Skeletal muscle cell (primary cell): ENCODE results near the gene GDF11.
A peak's percentile ranks its signal among the peaks of the same experiment; 100 is the strongest.

Experiments
- DNase-seq: peaks from one replicate; pipeline ENCODE4 v3.0.0-alpha.2; 2010; ENCODE audit warnings: low read depth
- H3K4me3 ChIP-seq: 2 replicates; pipeline ENCODE4 v1.5.1; 2011; ENCODE audit warnings: low read depth, mild to moderate bottlenecking, control low read depth, low read length, moderate library complexity

The GDF11 gene

DNA sequence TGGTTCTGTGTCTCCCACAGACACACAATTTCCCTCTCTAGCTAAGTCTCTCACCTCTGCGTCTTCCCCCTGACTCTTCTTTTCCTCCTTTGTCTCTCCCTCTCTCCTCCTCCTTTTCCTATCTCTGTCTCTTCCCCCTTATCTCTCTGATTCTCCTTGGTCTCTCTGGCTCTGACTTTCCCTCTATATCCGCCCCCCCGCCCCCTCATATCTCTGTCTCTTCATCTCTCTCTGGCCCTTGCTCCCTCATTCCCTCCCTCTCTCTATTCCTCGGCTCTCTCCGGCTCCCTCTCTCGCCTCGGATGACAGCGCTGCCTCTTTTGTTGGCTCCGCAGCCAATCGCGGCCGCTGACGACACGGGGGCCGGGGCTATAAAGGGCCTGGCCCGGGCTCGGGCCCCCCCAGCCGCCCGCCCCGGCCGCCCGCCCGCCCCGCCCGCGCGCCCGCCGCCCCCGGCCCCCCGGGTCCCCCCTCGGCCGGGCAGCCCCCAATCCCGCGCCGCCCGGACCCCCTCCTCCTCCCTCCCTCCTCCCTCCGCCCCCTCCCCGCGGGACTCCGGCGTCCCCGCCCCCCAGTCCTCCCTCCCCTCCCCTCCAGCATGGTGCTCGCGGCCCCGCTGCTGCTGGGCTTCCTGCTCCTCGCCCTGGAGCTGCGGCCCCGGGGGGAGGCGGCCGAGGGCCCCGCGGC is at the start of gene GDF11:
Gene GDF11, plus strand, starts transcription at position 404 of the 687 bp plus-strand sequence. Its CDS starts 195 bp downstream, at position 599.
- no peak for DNase-seq
- peak within 1 kb of the TSS; percentile 73 for H3K4me3 ChIP-seq

GRCh38 chr12:55693323-55694187 is 49.4 kb upstream of the GDF11 start:
- no peak overlapping the region for H3K4me3 ChIP-seq
- DNase-seq, result no peak

- no peak overlapping the region for H3K4me3 ChIP-seq
- DNase-seq, result no peak
Measured at GRCh38 chr12:55694188-55694515, 48.8 kb upstream of the GDF11 start.

- no peak overlapping the region for H3K4me3 ChIP-seq
- DNase-seq, result no peak
Measured at GRCh38 chr12:55694651-55695050, 48.3 kb upstream of the GDF11 start.

DNA sequence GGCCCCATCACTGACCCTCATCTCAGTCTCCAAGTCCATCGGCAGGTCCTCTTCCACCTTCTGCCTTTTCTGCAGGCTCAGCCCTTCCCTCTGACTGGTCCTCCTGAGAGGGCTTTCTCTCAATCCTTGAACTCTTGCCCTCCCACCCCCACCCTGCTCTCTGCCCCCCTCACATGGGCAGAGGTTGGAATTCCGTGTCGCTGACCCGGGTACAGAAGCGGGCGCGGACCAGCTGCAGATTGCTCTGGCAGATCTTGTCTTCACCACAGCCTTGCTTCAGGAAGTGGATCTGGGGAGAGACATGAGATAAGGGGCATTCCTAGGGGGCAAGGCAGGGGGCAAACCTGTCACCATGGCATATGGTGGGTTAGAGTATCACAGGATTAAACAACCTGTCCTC is 47.6 kb upstream of the GDF11 start:
- H3K4me3 ChIP-seq, result no peak overlapping the region
- DNase-seq, result no peak

GRCh38 chr12:55696141-55696540 is 46.8 kb upstream of the GDF11 start:
- no peak overlapping the region for H3K4me3 ChIP-seq
- DNase-seq, result no peak

- DNase-seq, result no peak
- H3K4me3 ChIP-seq, result no peak overlapping the region
Measured at GRCh38 chr12:55696796-55697462, 46.0 kb upstream of the GDF11 start.

DNA sequence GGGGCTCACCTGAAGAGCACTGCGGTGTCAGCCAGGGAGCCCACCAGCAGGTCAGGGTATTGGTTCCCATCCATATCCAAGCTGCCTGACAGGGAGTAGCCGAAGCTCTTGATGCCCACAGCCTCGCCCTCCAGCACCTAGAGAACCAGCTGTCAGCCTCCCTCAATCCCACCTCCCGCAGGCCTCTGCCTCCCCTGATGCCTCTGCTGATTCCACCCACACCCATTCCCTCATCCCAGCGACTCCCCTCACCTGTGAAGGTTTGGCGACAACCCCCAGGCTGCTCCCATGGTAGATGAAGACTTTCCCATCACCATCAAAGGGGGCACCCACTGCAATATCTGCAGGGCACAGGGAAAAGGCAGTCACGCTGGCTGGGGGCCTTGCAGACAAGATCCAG is 45.2 kb upstream of the GDF11 start:
- no peak for DNase-seq
- no peak overlapping the region for H3K4me3 ChIP-seq

DNA sequence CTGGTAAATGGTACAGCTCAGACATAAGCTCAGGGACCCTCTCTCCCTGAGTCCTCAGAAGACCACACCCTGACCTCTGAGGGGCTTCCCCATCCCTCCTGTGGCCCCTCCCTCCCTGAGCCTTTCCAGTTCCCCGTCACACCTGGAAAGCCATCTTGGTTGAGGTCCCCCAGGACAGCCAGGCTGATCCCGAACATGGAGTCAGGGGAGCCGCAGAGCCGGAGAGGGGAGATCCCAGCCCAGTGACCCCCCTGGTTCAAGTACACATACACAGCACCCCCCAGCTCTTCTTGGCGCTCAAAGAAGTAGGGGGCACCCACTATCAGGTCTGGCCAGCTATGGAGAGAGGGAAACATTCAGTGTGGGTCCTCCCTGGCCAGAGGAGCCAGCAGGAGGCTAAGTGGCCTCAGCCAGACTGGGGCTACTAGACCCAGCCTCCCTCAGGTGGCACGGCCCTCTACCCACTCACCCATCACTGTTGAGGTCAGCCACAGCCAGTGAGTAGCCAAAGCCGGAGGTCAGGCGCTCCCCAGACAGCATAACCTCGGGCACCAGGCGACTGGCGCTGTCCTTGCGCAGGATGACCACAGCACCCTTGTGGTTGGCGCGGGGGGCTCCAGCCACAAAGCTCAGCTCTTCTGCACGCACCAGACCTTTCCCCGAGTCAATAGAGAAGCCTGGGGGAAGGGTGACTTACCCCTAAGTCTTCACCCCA is 44.5 kb upstream of the GDF11 start:
- H3K4me3 ChIP-seq, result no peak overlapping the region
- DNase-seq, result no peak

DNA sequence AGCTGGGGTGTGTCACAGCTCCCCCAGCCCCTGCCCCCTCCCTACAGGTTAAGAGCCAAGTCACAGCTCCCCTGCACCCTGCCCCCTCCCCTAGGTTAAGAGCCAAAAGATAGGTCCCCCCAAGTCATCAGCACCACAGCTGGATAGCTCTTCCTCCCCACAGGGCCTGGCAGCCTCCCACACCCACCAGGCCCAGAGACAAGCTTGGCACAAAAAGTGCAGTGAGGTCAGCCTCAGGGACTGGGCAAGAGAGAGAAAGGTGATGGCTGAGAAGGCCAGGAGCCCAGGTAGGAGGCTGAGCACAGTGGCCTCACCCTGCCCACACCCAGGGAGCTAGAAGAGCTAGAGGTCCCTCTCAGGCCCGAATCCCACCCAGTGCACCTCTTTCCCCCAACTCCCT is 44.0 kb upstream of the GDF11 start:
- H3K4me3 ChIP-seq, result no peak overlapping the region
- no peak for DNase-seq

GRCh38 chr12:55699471-55700055 is 43.4 kb upstream of the GDF11 start:
- no peak overlapping the region for H3K4me3 ChIP-seq
- DNase-seq, result no peak

GRCh38 chr12:55700255-55701018 is 42.5 kb upstream of the GDF11 start:
- DNase-seq, result no peak
- H3K4me3 ChIP-seq, result no peak overlapping the region

GRCh38 chr12:55702861-55703260 is 40.1 kb upstream of the GDF11 start:
- no peak for DNase-seq
- no peak overlapping the region for H3K4me3 ChIP-seq

GRCh38 chr12:55703288-55703687 is 39.6 kb upstream of the GDF11 start:
- H3K4me3 ChIP-seq, result peak overlapping the region; percentile 23
- peak; percentile 69 for DNase-seq

DNA sequence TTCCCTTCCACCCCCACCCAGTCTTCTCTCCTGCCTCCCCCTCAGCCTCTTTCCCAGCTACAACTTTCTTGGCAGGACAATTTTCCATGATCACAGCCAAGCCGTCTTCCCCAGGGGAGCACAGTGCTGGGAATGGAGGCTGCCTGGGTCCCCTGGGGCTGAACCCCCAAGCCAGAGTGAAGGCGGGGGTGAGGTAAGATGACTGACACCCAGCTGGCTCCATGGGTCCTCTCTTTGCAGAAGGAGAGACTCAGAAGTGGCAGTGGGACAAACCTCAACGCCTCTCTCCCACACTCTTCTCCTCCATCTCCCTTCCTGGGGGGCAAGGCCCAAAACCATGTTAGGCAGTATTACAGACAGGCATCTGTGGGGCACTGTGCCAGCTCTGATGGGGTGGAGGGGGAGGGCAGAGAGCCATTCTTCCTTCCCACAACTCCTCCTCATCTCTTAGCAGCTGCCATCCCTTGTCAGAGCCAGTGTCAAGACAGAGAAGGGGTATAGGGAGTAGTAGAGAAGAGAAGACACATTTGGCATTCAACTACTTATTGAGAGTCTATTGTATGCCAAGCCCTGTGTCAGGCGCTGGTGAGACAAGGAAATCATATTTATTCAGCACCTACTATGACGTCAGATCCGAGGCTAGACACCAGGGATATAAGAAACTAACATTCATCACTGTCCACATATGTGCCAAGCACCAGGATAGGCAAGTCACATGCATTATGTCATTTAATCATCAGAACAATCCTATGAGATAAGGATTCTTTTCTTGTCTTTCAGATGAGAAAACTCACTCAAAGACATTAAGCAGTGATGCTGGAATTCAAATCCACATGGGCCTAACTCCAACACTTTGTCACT is 38.8 kb upstream of the GDF11 start:
- H3K4me3 ChIP-seq, result peak overlapping the region; percentile 57
- no peak for DNase-seq

GRCh38 chr12:55704824-55705718 is 37.9 kb upstream of the GDF11 start:
- peak overlapping the region; percentile 57 for H3K4me3 ChIP-seq
- no peak for DNase-seq
